NCI-H2107 (cell line): Measurements from ENCODE around the gene FBXW8.
A peak's percentile ranks its signal among the peaks of the same experiment; 100 is the strongest.

Experiments used
- DNase-seq: peaks from one replicate; lab custom pipeline; 2025; lab: John Stamatoyannopoulos, UW

Gene FBXW8

DNA sequence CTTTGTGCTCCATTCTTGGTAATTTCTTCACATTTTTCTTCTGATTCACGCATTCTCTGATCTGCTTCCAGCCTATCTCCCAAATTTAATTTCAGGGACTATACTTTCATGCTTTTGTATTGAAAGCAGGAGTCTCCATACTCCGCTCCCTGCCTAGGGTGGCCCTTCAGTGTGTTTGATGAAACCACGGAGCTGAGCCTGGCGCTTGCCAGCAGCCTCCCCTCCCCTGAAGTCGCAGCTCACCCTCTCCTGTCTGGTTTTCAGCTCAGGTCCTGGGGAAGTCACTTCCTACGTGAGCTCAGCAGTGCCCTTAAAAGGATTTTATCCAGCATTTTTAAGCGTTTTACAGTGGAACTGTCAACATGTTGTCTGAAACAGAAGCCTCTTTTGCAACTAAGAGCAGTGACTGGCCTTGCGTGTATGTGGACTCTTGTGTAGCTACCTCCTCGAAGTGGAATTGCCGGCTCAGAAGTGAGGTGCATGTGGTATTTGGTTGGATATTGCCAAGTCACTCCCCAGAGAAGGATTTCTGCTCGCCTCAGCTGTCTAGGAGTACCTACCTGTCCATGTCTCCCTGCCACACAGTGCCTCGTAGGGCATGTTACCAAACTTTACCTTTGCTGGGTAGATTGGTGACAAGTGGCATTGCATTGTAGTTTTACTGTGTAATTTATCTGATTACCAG is 109.9 kb downstream of the FBXW8 start:
- DNase-seq = no peak

- no peak for DNase-seq
These were observed 111.7 kb downstream of the FBXW8 start for GRCh38 chr12:117022465-117022864.

DNA sequence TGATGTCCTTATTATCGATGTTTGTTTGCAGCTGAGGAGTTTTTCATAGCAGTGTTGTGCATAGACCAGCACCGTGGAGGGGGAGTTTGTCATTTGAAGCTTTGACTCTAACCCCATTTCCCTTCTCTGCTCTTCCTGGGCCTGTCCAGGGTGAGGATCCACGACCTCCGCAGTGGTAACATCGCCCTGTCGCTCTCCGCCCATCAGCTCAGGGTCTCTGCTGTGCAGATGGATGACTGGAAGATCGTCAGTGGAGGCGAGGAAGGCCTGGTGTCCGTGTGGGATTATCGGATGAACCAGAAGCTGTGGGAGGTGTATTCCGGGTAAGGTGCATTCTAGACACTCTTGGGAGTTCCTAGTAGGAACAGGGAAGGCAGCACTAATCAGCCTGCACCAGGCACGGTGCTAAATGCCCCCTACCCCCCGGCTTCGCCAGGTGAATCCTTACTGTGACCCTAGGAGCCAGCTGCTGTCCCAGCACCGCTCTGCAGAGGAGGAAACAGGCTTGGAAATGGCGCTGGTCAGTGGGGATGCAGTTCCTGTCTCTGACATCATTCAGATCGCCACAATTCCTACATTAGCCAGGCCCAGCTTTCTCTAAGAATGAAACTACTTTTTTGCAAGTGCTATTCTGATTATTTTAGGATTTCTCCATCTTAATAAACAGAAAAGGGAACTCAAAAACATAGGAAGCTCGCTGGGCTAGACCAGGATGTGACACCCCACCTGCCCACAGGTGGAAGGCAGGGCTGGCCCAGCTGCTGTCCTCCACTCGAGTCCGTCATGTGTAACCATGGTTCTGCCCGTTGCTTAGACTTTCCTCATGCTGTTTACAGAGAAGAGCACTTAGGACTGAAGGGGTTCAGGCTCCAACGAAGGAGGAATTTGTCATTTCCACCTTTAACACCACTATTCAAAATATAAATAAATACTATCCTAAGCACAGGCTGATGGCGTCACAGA is 113.5 kb downstream of the FBXW8 start:
- no peak for DNase-seq

GRCh38 chr12:117024961-117025480 is 114.3 kb downstream of the FBXW8 start:
- DNase-seq = no peak

GRCh38 chr12:117025481-117026151 is 114.9 kb downstream of the FBXW8 start:
- peak; percentile 85 for DNase-seq

DNA sequence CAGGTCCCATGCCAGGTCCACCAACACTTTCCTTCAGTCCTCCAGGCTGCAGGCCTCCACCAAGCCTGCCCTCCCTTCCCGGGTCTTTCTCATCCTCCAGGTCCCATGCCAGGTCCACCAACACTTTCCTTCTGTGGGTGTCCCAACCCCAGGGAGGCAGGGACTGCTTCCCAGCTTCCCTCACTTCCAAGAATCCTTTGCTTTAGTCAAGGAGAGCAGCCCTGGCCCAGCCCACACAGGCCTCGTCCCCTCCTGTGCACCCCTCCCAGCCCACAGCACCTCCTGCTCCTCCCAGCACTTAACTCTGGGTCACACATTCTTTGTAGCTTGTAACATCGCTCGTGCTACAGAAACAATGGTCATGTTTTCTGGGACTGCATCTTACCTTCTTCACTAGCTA is 115.6 kb downstream of the FBXW8 start:
- DNase-seq = no peak

- DNase-seq = no peak
These were observed 116.1 kb downstream of the FBXW8 start for GRCh38 chr12:117026921-117027250.

DNA sequence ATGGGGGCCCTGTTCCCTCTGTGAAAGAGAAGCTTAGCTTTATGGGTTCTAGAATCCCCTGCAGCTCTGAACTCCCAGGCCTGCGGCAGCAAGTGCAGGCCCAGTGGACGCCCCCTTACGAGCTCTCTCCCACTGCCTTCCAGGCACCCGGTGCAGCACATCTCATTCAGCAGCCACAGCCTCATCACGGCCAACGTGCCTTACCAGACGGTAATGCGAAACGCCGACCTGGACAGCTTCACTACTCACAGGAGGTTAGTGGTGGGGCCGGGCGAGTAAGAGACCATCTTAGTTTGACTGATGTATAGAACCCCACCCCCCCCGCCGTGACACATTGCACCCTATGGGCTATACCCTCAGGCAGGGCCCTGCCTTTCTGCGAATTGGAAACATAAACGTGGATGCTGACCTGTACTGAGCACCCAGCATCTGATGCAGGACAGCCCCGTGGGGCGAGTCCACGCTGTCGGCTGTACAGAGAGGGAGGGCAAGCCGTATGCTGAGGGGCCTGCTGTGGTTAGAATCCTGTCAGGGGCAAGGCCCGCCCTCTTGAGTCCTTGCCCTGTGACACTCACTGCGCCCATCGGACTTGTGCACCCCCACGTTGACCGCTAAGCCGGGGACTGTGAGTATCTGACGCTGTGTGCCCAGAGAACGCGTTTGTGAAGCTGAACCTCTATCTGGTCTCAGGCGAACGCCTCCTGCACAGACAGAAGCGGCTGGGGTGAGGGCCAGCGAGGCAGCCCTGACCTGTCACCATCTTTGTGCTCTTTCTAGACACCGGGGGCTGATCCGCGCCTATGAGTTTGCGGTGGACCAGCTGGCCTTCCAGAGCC is 116.7 kb downstream of the FBXW8 start:
- DNase-seq = no peak

- DNase-seq = no peak
These were observed 117.5 kb downstream of the FBXW8 start for GRCh38 chr12:117028254-117028653.

GRCh38 chr12:117030187-117030900 is 119.6 kb downstream of the FBXW8 start:
- DNase-seq = no peak

- DNase-seq = no peak
These were observed 121.3 kb downstream of the FBXW8 start for GRCh38 chr12:117031843-117032592.

DNA sequence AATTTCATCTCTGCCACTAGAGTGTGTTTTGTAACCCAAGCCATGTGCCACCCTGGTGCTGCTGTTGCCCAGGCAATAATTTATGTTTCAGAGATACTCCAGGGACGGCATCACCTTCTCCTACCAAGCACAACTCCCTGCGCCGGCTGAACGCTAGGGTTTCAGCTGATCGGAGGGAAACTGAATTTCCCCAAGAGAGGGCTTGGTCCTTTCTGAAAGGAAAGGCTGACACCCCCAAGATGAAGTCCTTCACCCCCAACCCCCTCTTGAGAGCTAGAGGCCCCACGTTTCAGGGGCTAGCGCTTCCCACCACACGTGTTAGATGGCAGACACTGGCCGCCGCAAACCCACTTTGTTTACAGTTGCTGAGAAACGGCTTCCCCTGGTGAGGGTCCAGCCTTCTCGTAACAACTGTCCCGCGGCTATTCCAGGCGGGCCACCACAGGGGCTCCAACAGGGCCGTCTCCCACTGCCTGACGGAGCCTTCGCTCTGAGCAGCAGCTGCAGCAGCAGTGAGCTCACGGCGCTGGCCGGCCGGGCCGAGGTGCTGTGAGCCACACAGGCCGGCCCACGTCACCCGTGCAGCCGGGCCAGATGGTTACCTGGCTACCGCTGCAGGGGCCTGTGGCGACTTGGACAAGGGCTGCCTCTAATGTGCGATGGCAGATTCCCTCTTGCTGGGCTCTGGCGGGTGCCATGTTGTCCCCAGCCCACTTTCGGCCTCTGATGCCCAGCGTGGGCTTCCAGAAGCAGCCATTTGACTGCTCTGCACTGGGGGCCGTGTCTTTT is 122.0 kb downstream of the FBXW8 start:
- DNase-seq = peak; percentile 65

DNA sequence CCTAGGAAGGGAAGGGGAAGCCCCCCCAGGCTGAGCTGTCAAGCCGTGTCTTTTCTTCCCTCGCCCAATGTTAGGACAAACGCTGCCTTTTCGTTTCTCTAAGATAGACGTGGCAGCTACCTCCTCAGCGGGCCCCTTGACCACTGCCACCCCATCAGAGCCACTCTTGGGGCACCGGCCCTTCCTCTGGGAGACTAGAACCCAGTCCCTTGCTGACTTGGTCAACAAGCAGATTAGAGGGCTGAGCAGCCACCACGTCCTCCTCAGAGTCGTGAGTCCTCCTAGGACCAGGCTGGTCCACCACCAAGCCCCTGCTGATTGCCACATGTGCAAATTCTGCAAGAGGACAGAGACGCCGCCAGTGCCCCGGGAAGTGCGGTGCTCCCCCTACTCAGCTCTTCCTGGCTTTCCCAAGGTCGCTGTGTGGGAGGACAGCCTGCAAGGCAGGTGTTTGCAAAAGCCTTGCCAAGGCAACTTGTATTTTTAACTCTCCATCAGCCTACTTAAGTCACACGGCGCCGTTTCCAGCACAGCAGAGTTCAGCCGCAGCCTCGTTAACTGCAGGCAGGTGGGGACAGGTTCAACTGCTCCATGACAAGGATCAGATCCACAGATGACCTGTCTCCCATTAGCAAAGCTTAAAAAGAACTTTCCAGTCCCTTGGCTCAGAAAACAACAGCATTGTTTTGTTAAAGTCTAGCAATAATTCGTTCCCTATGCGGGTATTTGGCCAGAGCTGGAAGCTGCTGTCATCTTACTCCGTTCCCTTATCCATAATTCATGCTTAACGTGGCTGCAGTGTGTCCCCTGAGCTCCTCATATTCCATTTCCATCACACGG is 122.9 kb downstream of the FBXW8 start:
- peak; percentile 69 for DNase-seq

GRCh38 chr12:117034249-117034648 is 123.5 kb downstream of the FBXW8 start:
- DNase-seq = no peak

DNA sequence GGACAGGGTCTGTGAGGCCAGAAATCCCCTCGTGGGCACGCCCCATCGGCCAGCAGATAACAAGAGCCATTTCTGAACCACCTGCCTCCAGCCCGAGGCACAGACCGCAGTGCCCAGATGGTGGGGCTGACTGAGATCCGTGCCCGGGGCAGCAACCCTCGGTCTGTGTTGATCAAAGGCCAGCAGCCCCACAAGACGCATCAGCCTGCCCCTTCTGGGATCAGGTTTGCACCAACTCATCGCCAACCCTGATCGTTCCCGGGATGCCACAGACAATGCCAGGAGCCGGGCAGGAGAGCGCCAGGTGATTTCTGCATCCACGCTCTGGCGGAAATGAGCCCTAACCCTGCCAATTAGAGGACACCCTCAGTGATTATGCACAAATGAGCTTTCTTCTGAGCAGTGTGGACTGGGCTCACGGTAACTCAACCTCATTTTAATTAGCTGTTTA is 124.0 kb downstream of the FBXW8 start:
- peak; percentile 56 for DNase-seq

DNA sequence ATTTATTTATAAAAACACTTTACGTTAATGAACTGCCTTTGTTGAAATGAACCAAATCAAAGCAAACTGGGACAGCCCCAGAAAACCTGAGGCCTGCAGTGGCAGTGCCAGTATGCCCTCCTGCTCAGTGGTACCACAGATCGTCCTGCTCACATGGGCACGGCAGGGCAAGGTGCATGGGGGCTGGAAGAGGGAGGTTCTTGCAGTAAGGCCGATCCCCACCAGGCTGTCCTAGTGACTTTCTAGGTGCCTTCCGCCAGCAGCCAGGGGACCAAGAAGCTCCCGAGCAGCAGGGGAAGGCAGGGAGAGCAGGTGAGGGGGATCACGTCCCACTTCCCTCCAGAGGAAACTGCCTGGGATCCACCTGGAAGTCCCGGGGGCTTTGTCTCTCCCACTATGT is 124.5 kb downstream of the FBXW8 start:
- no peak for DNase-seq

DNA sequence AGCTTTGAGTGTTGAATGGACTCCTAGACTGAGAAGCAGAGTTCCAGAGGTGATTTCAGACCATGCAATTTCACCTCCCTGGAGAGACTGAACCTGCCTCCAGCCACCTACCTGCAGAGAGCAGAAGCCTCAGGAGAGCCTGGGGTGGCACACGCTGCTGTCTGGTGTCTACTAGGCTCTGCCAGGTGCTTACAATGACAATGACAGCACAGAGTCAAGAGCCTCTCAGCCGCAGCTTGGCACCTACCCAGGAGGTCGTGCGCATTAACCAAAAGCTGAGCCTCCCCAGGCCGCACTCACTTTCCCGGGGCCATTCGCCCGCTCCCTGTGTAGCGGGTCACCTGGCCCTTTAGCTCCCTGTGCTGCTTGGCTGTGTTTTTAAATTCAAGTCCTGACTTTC is 125.3 kb downstream of the FBXW8 start:
- DNase-seq = peak; percentile 90

DNA sequence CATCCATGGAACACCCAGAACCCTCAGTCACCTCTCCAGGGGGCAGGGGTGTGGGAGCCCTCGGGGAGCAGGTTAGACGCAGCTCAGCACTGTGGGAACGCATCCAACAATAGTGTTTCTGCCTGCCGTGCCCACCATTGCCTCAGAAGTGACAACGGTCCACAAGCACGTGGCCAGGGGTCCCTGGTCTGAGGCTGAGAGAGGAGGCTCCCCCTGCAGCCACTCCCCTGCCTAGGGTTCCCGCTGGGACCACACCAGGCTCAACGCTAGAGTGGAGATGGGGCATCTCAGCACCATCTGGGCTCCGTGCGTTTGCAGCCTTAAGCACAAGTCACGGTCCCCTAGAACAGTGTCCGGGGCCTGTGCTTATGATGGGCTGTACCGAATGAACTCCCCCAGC is 125.8 kb downstream of the FBXW8 start:
- peak; percentile 73 for DNase-seq
